ENCODE results near the gene ERG. TPM values are rescaled to one million over a fixed set of nuclear protein-coding genes. Genes with fewer than 3 reads are reported as not detected.

Gene ERG
- total RNA-seq, 1 experiment from 2014 or later: not detected

DNA sequence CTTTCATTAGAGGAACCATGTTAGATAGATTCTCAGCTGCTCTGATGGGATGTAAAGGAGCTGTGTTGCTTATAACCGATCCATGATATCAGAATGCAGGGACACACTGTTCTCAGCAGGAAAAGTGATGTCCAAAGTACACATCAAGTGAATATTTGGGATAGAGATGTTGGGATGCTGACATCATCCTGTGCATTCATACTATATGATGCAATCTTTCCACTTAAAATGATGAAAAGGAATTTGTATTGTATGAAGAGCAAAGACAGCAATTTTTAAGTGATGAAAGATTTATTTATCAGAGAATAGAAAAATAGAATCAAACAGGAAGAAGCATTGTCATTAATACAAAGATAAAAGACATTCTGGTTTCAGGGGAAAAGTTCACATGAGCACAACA is 110.1 kb downstream of the ERG start:
- CTCF ChIA-PET: no interaction called here

GRCh38 chr21:38386967-38387366 is 111.3 kb downstream of the ERG start:
- DNase-seq: no peak
- H4K20me1 ChIP-seq (ENCODE audit: low read length): no peaks in the 10 kb centered on the region

More for the DNA sequence above, 110.1 kb downstream of the ERG start:
- H3K79me2 ChIP-seq (ENCODE audit: low read length): no peaks in the 10 kb centered on the region
- no peak overlapping the region for H2AFZ ChIP-seq (ENCODE audit: low read length)
- H3K4me2 ChIP-seq (ENCODE audit: low read length): no peak overlapping the region
- no peak overlapping the region for H3K4me3 ChIP-seq (ENCODE audit: low read length)
- POLR2A ChIA-PET (ENCODE audit: unreplicated experiment): no interaction called here
- H3K27ac ChIP-seq (ENCODE audit: low read length): no peak overlapping the region
- no peak for ATAC-seq
- no peaks in the 10 kb centered on the region for H4K20me1 ChIP-seq (ENCODE audit: low read length)
- no peaks in the 10 kb centered on the region for H3F3A ChIP-seq (ENCODE audit: low read length, unreplicated experiment)
- TF ChIP-seq EZH2 (IDR thresholded peaks at IDR 0.05; ENCODE audit: low read length, unreplicated experiment): no peak
- TF ChIP-seq EZH2phosphoT487 (IDR thresholded peaks at IDR 0.05; ENCODE audit: borderline replicate concordance, low read length): no peak
- no peak for TF ChIP-seq CTCF (conservative IDR thresholded peaks at IDR 0.05; ENCODE audit: low read depth, low read length)
- H3K9me2 ChIP-seq (replicated peaks; ENCODE audit: low read length): no peaks in the 10 kb centered on the region
- H3K9me3 ChIP-seq (ENCODE audit: low read length): no peaks in the 10 kb centered on the region
- DNase-seq: no peak
- H3K9ac ChIP-seq (ENCODE audit: low read length): no peak overlapping the region
- intact Hi-C loops (cut with micrococcal nuclease): no loop called here
- peaks cover 81% of the 10 kb centered on the region for H3K27me3 ChIP-seq (ENCODE audit: low read length)
- BruUV-seq (replicated peaks): no TSS peak
- H3K4me1 ChIP-seq (ENCODE audit: insufficient read depth, low read length): no peaks in the 10 kb centered on the region
- H3K36me3 ChIP-seq (ENCODE audit: low read depth, low read length): no peaks in the 10 kb centered on the region

More at GRCh38 chr21:38386967-38387366, 111.3 kb downstream of the ERG start:
- Histone ChIP-seq H3F3A (ENCODE audit: low read length, unreplicated experiment) (no peaks in the 10 kb centered on the region), H3K4me1 (ENCODE audit: insufficient read depth, low read length) (no peaks in the 10 kb centered on the region), H3K9me2 (replicated peaks; ENCODE audit: low read length) (no peaks in the 10 kb centered on the region), H3K27me3 (ENCODE audit: low read length) (peaks cover 88% of the 10 kb centered on the region), H3K4me3 (ENCODE audit: low read length) (no peak overlapping the region), H3K36me3 (ENCODE audit: low read depth, low read length) (no peaks in the 10 kb centered on the region), H3K9ac (ENCODE audit: low read length) (no peak overlapping the region), H3K4me2 (ENCODE audit: low read length) (no peak overlapping the region), H3K79me2 (ENCODE audit: low read length) (no peaks in the 10 kb centered on the region), H2AFZ (ENCODE audit: low read length) (no peak overlapping the region), H3K27ac (ENCODE audit: low read length) (no peak overlapping the region), H3K9me3 (ENCODE audit: low read length) (no peaks in the 10 kb centered on the region)
- ChIA-PET POLR2A (ENCODE audit: unreplicated experiment) (no interaction called here), CTCF (no interaction called here)
- BruUV-seq (replicated peaks): no TSS peak
- ATAC-seq: no peak
- TF ChIP-seq EZH2phosphoT487 (IDR thresholded peaks at IDR 0.05; ENCODE audit: borderline replicate concordance, low read length) (no peak), CTCF (conservative IDR thresholded peaks at IDR 0.05; ENCODE audit: low read depth, low read length) (no peak), EZH2 (IDR thresholded peaks at IDR 0.05; ENCODE audit: low read length, unreplicated experiment) (no peak)
- intact Hi-C loops (cut with micrococcal nuclease): no loop called here
